Left cardiac atrium (tissue), 4 donors: ENCODE results near the gene ACOXL. TPM values are rescaled to one million over a fixed set of nuclear protein-coding genes. Genes with fewer than 3 reads are reported as not detected.
A peak's percentile ranks its signal among the peaks of the same experiment; 100 is the strongest.

Experiments used
- ATAC-seq, 2 donors: fragments of 200-7000 bp; cut with Tn5 transposase; one replicate each; pipeline ENCODE4 v1.9.1; 2020; ENCODE audit warnings: mild to moderate bottlenecking in 2 of 2, moderate library complexity in 2 of 2
- DNase-seq: peaks from one replicate; pipeline ENCODE4 v3.0.0-alpha.2; 2020
- intact Hi-C, 2 donors: fragments of 100-400 bp; cut with DNase I; formaldehyde crosslinking; loops; one replicate each; pipeline versions ENCODE4 v1.14.1 to v1.15.1; 2022 to 2023
- total RNA-seq, 2 donors: library from RNA; stranded (reverse); fragmentation: NEBNext Ultra II Directional; extraction: Animal tissue kit (Norgen Biotek cat#: 25700); gene quantifications; one replicate each; pipeline ENCODE4 v1.2.1, GENCODE V29; 2021
- donor health status: DM: no; HTN: yes; CAD: no.
- donor health status: DM: no; HTN: yes; CAD: no; lungs with severe emphysema.
- donor health status: DM: yes; HTN: yes; CAD: no.
- donor health status: Dilated cardiomyopathy.

ACOXL gene
- total RNA-seq, 2 donors from 2014 or later: 0.12 TPM; not detected in 1

- intact Hi-C loops: no loop called here
- no peak for DNase-seq
- no peak for ATAC-seq
Measured at GRCh38 chr2:110746586-110747521, 14.5 kb downstream of the ACOXL start.

- intact Hi-C loops: no loop called here
- ATAC-seq: no peak
- no peak for DNase-seq
Measured at GRCh38 chr2:110747522-110748488, 15.4 kb downstream of the ACOXL start.

- DNase-seq: no peak
- intact Hi-C loops: no loop called here
- ATAC-seq: no peak
Measured at GRCh38 chr2:110748489-110748867, 16.1 kb downstream of the ACOXL start.

GRCh38 chr2:110751642-110752041 lies 19.3 kb downstream of the ACOXL start:
- ATAC-seq (no peak), DNase-seq (no peak)
- intact Hi-C loops: no loop called here

GRCh38 chr2:110752871-110753270 lies 20.5 kb downstream of the ACOXL start:
- ATAC-seq: no peak
- intact Hi-C loops: no loop called here
- no peak for DNase-seq

- intact Hi-C loops: no loop called here
- no peak for DNase-seq
- ATAC-seq: no peak
Measured at GRCh38 chr2:110755491-110756078, 23.2 kb downstream of the ACOXL start.

GRCh38 chr2:110759411-110759810 lies 27.0 kb downstream of the ACOXL start:
- DNase-seq (no peak), ATAC-seq (no peak)
- intact Hi-C loops: no loop called here

- intact Hi-C loops: no loop called here
- DNase-seq: no peak
- ATAC-seq: no peak
Measured at GRCh38 chr2:110764931-110765330, 32.6 kb downstream of the ACOXL start.

- no peak for DNase-seq
- intact Hi-C loops: no loop called here
- no peak for ATAC-seq
Measured at GRCh38 chr2:110766291-110766690, 33.9 kb downstream of the ACOXL start.

- intact Hi-C loops: no loop called here
- ATAC-seq (no peak), DNase-seq (no peak)
Measured at GRCh38 chr2:110768591-110768990, 36.2 kb downstream of the ACOXL start.

GRCh38 chr2:110770404-110770958 lies 38.1 kb downstream of the ACOXL start:
- peak; percentile 33 to 35 for ATAC-seq
- DNase-seq: peak; percentile 32
- intact Hi-C loops: no loop called here

- intact Hi-C loops: no loop called here
- DNase-seq: peak; percentile 36
- ATAC-seq: peak; percentile 28 to 74
Measured at GRCh38 chr2:110770959-110771431, 38.6 kb downstream of the ACOXL start.

- no peak for DNase-seq
- intact Hi-C loops: no loop called here
- peak in 1 of 2 donors; percentile 39 for ATAC-seq
Measured at GRCh38 chr2:110771547-110772382, 39.4 kb downstream of the ACOXL start.

GRCh38 chr2:110772383-110772755 lies 40.0 kb downstream of the ACOXL start:
- ATAC-seq (no peak), DNase-seq (no peak)
- intact Hi-C loops: no loop called here

GRCh38 chr2:110773401-110773921 lies 41.1 kb downstream of the ACOXL start:
- ATAC-seq (peak; percentile 81 to 85), DNase-seq (peak; percentile 69)
- intact Hi-C loops: no loop called here

- ATAC-seq (no peak), DNase-seq (no peak)
- intact Hi-C loops: no loop called here
Measured at GRCh38 chr2:110774701-110775100, 42.3 kb downstream of the ACOXL start.

GRCh38 chr2:110777531-110778311 lies 45.3 kb downstream of the ACOXL start:
- DNase-seq: no peak
- intact Hi-C loops: no loop called here
- ATAC-seq: no peak
